Measurements from ENCODE around the gene PHACTR4. TPM values are rescaled to one million over a fixed set of nuclear protein-coding genes. Genes with fewer than 3 reads are reported as not detected.

The PHACTR4 gene
- total and polyA plus RNA-seq, 2 of the 13 experiments (the other 11 are each of a cell fraction or from before 2014, with no cell fraction given) = 13.9 to 17.1 TPM

GRCh38 chr1:28518000-28518744 lies 148.6 kb downstream of the PHACTR4 start (continued):
- TF ChIP-seq PRDM10 (CRISPR knock-in tag; IDR thresholded peaks at IDR 0.05; ENCODE audit: low read depth) (no peak), MAZ (IDR thresholded peaks at IDR 0.05; ENCODE audit: borderline replicate concordance, low read depth, low read length) (no peak; the same call in 1 of the 2 replicates), MAZ (CRISPR knock-in tag; IDR thresholded peaks at IDR 0.05; ENCODE audit: low read depth) (peak; percentile 68), JUN (CRISPR knock-in tag; IDR thresholded peaks at IDR 0.05) (no peak), ZNF639 (CRISPR knock-in tag; conservative IDR thresholded peaks at IDR 0.05) (0 out of 2 replicates have a peak, but pooled peaks have one; percentile 25), NFE2L2 (IDR thresholded peaks at IDR 0.05; ENCODE audit: low read length) (no peak), HNRNPL (IDR thresholded peaks at IDR 0.05; ENCODE audit: low read depth, low read length) (0 out of 2 replicates have a peak, but pooled peaks have one; percentile 17), FLYWCH1 (CRISPR knock-in tag; IDR thresholded peaks at IDR 0.05) (no peak), TFAP4 (IDR thresholded peaks at IDR 0.05; ENCODE audit: borderline replicate concordance, low read depth) (no peak), MYC (CRISPR knock-in tag; IDR thresholded peaks at IDR 0.05; ENCODE audit: borderline replicate concordance) (peak; percentile 84; the same call in 1 of the 2 replicates), TAF1 (CRISPR knock-in tag; IDR thresholded peaks at IDR 0.05) (peak; percentile 55; the same call in 1 of the 2 replicates), PTBP1 (IDR thresholded peaks at IDR 0.05; ENCODE audit: low read depth, low read length, poor library complexity, severe bottlenecking) (no peak), SP140L (CRISPR knock-in tag; IDR thresholded peaks at IDR 0.05; ENCODE audit: borderline replicate concordance) (peak; percentile 52; the same call in 1 of the 2 replicates), ATF6 (CRISPR knock-in tag; conservative IDR thresholded peaks at IDR 0.05) (no peak), ZNF124 (CRISPR knock-in tag; IDR thresholded peaks at IDR 0.05) (no peak; the same call in 1 of the 2 replicates), MXD1 (CRISPR knock-in tag; IDR thresholded peaks at IDR 0.05) (peak; percentile 30; the same call in 1 of the 2 replicates), ZNF251 (CRISPR knock-in tag; IDR thresholded peaks at IDR 0.05) (no peak), NRL (CRISPR knock-in tag; IDR thresholded peaks at IDR 0.05; ENCODE audit: borderline replicate concordance) (no peak), BATF2 (CRISPR knock-in tag; IDR thresholded peaks at IDR 0.05) (no peak), RAD21 (CRISPR knock-in tag; IDR thresholded peaks at IDR 0.05) (peak; percentile 87)
